ENCODE data around the gene RTL5. TPM values are rescaled to one million over a fixed set of nuclear protein-coding genes. Genes with fewer than 3 reads are reported as not detected.

The RTL5 gene
- total and polyA plus RNA-seq, 9 donors = 3.6 to 17.6 (median 14.4) TPM

DNA sequence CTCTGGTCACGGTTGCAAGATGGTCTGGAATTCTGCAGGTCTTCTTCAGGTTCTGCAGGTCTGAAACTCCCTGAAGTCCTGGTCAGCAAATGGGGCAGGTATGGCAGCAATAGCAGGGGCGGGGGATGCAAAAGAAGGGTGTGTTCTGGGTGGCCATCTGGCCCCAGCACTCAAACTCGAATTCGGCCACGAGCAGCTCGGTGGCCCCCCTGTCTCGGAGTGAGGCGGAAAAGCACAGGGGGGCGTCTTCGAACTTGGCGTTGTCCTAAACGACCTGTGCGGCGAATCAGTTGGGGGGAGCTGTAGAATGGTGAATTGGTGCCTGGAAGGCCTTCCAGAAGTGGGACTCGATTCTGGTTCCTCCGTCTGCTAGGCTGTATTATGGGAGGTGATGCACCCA is 2.1 kb downstream of the RTL5 start:
- DNase-seq = no peak
- 89 to 91% (median 90%) methylated on average over 16 of the region's 16 CpGs for WGBS, 3 donors
- no peaks in the 10 kb centered on the region for H3K9me3 ChIP-seq
- intact Hi-C loops (cut with DNase I) = loop anchor here in 3 of 4 donors (5.0 kb wide), 4 partner anchors 107 to 132 kb away; no protein-coding TSS in a partner anchor
- H3K27ac ChIP-seq = no peak overlapping the region
- H3K4me1 ChIP-seq (ENCODE audit: insufficient read depth) = no peaks in the 10 kb centered on the region
- H3K4me3 ChIP-seq = no peak overlapping the region
- H3K27me3 ChIP-seq = no peaks in the 10 kb centered on the region
- H3K36me3 ChIP-seq = no peaks in the 10 kb centered on the region
- TF ChIP-seq POLR2A (IDR thresholded peaks at IDR 0.05) (no peak), EP300 (IDR thresholded peaks at IDR 0.05) (no peak)
- TF ChIP-seq, protein P1, sequence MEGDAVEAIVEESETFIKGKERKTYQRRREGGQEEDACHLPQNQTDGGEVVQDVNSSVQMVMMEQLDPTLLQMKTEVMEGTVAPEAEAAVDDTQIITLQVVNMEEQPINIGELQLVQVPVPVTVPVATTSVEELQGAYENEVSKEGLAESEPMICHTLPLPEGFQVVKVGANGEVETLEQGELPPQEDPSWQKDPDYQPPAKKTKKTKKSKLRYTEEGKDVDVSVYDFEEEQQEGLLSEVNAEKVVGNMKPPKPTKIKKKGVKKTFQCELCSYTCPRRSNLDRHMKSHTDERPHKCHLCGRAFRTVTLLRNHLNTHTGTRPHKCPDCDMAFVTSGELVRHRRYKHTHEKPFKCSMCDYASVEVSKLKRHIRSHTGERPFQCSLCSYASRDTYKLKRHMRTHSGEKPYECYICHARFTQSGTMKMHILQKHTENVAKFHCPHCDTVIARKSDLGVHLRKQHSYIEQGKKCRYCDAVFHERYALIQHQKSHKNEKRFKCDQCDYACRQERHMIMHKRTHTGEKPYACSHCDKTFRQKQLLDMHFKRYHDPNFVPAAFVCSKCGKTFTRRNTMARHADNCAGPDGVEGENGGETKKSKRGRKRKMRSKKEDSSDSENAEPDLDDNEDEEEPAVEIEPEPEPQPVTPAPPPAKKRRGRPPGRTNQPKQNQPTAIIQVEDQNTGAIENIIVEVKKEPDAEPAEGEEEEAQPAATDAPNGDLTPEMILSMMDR (IDR thresholded peaks at IDR 0.05) = no peak

DNA sequence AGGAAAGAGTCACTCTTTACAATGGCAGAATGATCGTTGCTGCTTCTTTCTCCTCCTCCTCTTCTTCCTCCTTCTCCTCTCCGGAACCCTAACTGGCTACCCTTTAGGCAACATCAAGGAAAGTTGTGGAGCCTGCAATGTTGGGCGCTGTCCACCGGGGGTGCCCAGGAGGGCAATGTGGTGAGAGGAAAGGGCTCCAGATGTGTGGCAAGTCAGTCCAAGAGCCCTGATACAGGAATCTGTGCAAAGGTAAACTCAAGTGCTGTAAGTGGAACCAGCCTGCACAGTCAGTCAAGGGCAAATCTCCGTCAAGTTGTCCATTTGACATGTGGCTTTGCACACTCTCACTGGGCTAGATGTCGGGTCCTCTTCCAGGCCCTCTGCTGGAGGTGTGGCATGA is 2.8 kb downstream of the RTL5 start:
- Histone ChIP-seq H3K27ac (no peak overlapping the region), H3K4me3 (no peak overlapping the region), H3K27me3 (no peaks in the 10 kb centered on the region), H3K9me3 (no peaks in the 10 kb centered on the region), H3K36me3 (no peaks in the 10 kb centered on the region), H3K4me1 (ENCODE audit: insufficient read depth) (no peaks in the 10 kb centered on the region)
- DNase-seq = no peak
- whole genome bisulfite sequencing, 3 donors = 55 to 65% (median 60%) methylated on average over 6 of the region's 6 CpGs
- TF ChIP-seq EP300 (IDR thresholded peaks at IDR 0.05) (no peak), POLR2A (IDR thresholded peaks at IDR 0.05) (no peak)
- TF ChIP-seq, protein P1 (IDR thresholded peaks at IDR 0.05) = no peak
- intact Hi-C loops (cut with DNase I) = loop anchor here in 3 of 4 donors (5.0 kb wide), 4 partner anchors 107 to 132 kb away; no protein-coding TSS in a partner anchor

DNA sequence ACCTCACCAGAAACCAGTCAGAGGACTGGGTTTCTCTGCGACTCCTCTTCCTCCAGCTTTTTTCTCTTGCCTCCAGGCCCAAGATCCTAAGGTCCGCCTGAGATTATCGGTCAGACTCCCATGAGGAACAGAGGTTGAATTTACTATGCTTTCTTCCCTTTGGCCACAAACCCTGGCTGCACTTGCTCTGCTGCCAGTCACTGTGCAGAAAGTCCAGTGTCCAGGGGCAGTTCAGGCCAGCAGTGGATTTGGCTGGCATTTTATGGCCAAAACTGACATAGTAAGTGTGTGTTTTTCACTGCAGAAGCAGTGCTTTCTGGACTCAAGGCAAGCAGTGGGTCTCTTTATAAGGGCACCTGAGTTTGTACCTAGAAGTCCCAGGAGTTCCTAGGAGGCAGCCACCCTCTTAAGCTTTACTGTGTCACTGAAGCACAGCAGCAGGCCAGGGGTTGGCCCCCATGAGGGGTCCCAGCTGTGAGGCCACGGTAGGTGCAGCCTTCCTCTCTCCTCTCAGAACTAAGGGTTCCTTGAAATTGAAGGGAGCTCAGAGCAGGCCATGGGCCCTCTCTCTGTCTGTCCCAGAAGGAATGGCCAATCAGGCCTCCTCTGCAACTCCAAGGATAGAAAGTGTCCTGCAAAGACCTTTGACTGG is 3.4 kb downstream of the RTL5 start:
- H3K9me3 ChIP-seq = no peaks in the 10 kb centered on the region
- H3K27ac ChIP-seq = no peak overlapping the region
- no peaks in the 10 kb centered on the region for H3K27me3 ChIP-seq
- WGBS, 3 donors = 65 to 72% (median 70%) methylated on average over 4 of the region's 4 CpGs
- no peak for DNase-seq
- no peaks in the 10 kb centered on the region for H3K4me1 ChIP-seq (ENCODE audit: insufficient read depth)
- intact Hi-C loops (cut with DNase I) = loop anchor here in 3 of 4 donors (5.0 kb wide), 4 partner anchors 106 to 131 kb away; no protein-coding TSS in a partner anchor
- no peak overlapping the region for H3K4me3 ChIP-seq
- TF ChIP-seq EP300 (IDR thresholded peaks at IDR 0.05) (no peak), POLR2A (IDR thresholded peaks at IDR 0.05) (no peak)
- TF ChIP-seq, protein P1 (IDR thresholded peaks at IDR 0.05) = no peak
- no peaks in the 10 kb centered on the region for H3K36me3 ChIP-seq

DNA sequence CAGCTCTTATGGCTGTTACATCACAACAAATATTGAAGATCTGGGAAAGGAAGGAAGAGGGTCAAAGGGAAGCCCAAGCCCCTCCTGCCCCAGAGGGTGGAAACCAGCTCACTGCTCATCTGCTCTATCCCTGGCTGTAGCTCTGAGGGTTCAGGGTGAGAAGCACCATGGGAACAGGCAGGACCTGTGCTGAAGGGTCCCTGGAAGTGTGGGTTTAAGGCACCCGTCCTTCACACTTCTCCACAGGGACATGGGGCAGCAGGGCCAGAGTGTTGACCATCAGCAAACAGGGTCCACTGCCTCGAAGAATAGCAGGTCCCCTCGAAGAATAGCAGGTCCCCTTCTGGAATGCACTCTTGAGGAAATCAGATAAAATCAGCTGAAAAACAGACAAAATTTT is 4.4 kb downstream of the RTL5 start:
- Histone ChIP-seq H3K36me3 (no peaks in the 10 kb centered on the region), H3K9me3 (no peaks in the 10 kb centered on the region), H3K27ac (no peak overlapping the region), H3K4me1 (ENCODE audit: insufficient read depth) (no peaks in the 10 kb centered on the region), H3K27me3 (no peaks in the 10 kb centered on the region), H3K4me3 (no peak overlapping the region)
- no peak for DNase-seq
- intact Hi-C loops (cut with DNase I) = loop anchor here (2.0 to 5.0 kb wide), 5 partner anchors 105 to 130 kb away; no protein-coding TSS in a partner anchor
- WGBS, 3 donors = 51 to 75% (median 61%) methylated on average over 3 of the region's 3 CpGs
- TF ChIP-seq EP300 (IDR thresholded peaks at IDR 0.05) = no peak
- no peak for TF ChIP-seq POLR2A (IDR thresholded peaks at IDR 0.05)
- TF ChIP-seq, protein P1 (IDR thresholded peaks at IDR 0.05) = no peak
